ENCODE results near the gene KCNG3.

The KCNG3 gene

DNA sequence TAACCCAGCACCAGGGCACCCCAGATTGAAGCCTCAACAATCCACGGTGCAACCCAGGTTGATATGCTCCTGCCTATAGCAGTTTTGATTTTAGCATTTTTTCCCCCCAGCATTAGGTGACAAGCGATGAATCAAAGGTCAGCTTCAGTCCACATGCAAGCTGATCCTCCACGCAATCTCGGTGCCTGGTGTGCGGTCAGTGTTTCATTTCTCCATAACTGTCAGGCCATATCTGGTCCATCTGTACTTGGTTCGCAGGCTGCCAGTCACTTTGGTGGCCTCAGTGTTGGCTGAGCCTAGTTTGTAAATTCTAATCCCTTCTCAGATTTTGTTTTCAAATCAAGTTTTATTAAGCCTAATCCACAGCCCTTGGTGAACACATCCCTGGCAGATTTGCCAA is 30.2 kb downstream of the KCNG3 start:
- DNase-seq (ENCODE audit: low read depth), result no peak
- TF ChIP-seq CTCF (conservative IDR thresholded peaks at IDR 0.05; ENCODE audit: control insufficient read depth, insufficient read depth, low read depth, low read length), result no peak
- H3K4me3 ChIP-seq (ENCODE audit: control insufficient read depth, low read depth, low read length), result no peak overlapping the region

DNA sequence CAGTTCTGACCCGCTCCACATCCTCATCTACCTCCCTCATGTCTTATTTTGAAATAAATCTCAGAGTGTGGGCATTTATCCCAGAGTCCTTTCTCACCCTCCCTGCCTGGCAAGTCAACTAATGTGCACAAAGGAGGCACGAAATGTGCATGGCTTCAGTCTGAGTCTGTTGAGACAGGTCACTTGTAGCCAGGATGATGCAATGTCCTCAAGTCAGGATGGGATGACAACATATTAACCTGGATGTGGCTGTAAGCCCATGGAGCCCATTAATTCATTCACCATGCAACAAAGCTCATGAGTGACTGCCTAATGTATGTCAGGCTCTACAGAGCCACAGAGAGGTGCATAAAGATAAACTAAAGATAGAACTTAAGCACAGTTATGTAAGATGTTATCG is 34.5 kb downstream of the KCNG3 start:
- no peak for DNase-seq (ENCODE audit: low read depth)
- no peak overlapping the region for H3K4me3 ChIP-seq (ENCODE audit: control insufficient read depth, low read depth, low read length)
- no peak for TF ChIP-seq CTCF (conservative IDR thresholded peaks at IDR 0.05; ENCODE audit: control insufficient read depth, insufficient read depth, low read depth, low read length)

- no peak for DNase-seq (ENCODE audit: low read depth)
- TF ChIP-seq CTCF (conservative IDR thresholded peaks at IDR 0.05; ENCODE audit: control insufficient read depth, insufficient read depth, low read depth, low read length), result no peak
- H3K4me3 ChIP-seq (ENCODE audit: control insufficient read depth, low read depth, low read length), result no peak overlapping the region
Measured at GRCh38 chr2:42458396-42458795, 35.4 kb downstream of the KCNG3 start.

DNA sequence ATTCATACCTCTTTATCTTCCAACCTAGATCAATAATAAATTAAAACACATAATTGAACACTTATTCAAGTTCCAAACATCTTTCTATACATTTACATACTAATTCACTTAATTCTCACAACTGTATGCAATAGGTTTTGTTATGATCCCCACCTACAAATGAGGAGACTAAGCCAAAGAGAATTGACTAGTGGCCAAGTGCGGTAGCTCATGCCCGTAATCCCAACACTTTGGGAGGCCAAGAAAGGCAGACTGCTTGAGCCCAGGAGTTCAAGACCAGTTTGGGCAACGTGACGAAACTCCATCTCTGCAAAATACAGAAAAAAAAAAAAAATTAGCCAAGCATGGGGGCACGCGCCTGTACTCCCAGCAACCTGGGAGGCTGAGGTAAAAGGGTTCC is 36.8 kb downstream of the KCNG3 start:
- DNase-seq (ENCODE audit: low read depth), result no peak
- no peak overlapping the region for H3K4me3 ChIP-seq (ENCODE audit: control insufficient read depth, low read depth, low read length)
- TF ChIP-seq CTCF (conservative IDR thresholded peaks at IDR 0.05; ENCODE audit: control insufficient read depth, insufficient read depth, low read depth, low read length), result no peak

DNA sequence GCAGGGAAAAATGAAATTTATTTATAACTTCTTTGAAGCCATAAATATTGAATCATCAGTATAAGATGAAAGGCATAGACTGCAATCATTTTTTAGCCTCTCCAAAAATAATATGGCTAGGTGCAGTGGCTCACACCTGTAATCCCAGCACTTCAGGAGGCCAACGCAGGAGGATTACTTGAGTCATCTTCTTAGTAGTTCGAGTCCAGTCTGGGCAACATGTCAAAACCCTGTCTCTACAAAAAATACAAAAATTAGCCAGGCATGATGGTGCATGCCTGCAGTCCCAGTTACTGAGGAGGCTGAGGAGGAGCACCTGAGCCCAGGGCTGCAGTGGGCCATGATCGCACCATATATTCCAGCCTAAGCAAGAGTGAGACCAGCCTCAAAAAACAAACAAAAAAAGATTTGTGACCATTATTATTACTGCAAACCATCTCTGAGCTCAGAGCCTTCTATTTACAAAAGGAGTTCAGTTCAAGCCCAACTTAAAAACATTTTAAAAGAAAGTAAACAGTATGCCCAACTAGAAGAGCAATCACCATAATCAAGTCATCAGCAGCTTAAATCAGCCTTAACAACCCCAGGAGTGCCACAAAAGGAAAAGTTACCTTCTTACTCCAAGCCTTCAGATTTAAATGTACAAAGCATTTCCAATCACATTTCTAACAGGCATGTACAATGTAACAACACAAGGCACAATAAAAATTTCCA is 37.5 kb downstream of the KCNG3 start:
- no peak for TF ChIP-seq CTCF (conservative IDR thresholded peaks at IDR 0.05; ENCODE audit: control insufficient read depth, insufficient read depth, low read depth, low read length)
- H3K4me3 ChIP-seq (ENCODE audit: control insufficient read depth, low read depth, low read length), result no peak overlapping the region
- no peak for DNase-seq (ENCODE audit: low read depth)

- no peak for DNase-seq (ENCODE audit: low read depth)
- no peak for TF ChIP-seq CTCF (conservative IDR thresholded peaks at IDR 0.05; ENCODE audit: control insufficient read depth, insufficient read depth, low read depth, low read length)
- no peak overlapping the region for H3K4me3 ChIP-seq (ENCODE audit: control insufficient read depth, low read depth, low read length)
Measured at GRCh38 chr2:42452545-42452944, 41.2 kb downstream of the KCNG3 start.

GRCh38 chr2:42450136-42450535 is 43.6 kb downstream of the KCNG3 start:
- DNase-seq (ENCODE audit: low read depth), result no peak
- no peak for TF ChIP-seq CTCF (conservative IDR thresholded peaks at IDR 0.05; ENCODE audit: control insufficient read depth, insufficient read depth, low read depth, low read length)
- no peak overlapping the region for H3K4me3 ChIP-seq (ENCODE audit: control insufficient read depth, low read depth, low read length)

Measured in fibroblast of mammary gland (primary cell).